Measurements from ENCODE around the gene CCM2L. TPM values are rescaled to one million over a fixed set of nuclear protein-coding genes. Genes with fewer than 3 reads are reported as not detected.

CCM2L gene
- total RNA-seq, 2 donors from 2014 or later = not detected

- Mint-ChIP-seq H3K4me1 (peaks cover 3% of the 10 kb centered on the region), H3K4me3 (no peak overlapping the region), H3K27me3 (peaks cover 79% of the 10 kb centered on the region), H3K36me3 (ENCODE audit: low read depth) (peaks cover 2% of the 10 kb centered on the region), H3K27ac (no peak overlapping the region)
- no peaks in the 10 kb centered on the region for H3K9me3 ChIP-seq (ENCODE audit: control insufficient read depth, low read length, poor library complexity, severe bottlenecking)
- ATAC-seq (peak; percentile 76), DNase-seq (no peak)
These were observed 30.1 kb downstream of the CCM2L start for GRCh38 chr20:32040142-32040953.

- Mint-ChIP-seq H3K27me3 (peaks cover 83% of the 10 kb centered on the region), H3K4me1 (no peaks in the 10 kb centered on the region), H3K27ac (no peak overlapping the region), H3K4me3 (no peak overlapping the region), H3K36me3 (ENCODE audit: low read depth) (peaks cover 7% of the 10 kb centered on the region)
- no peaks in the 10 kb centered on the region for H3K9me3 ChIP-seq (ENCODE audit: control insufficient read depth, low read length, poor library complexity, severe bottlenecking)
- ATAC-seq = no peak
- DNase-seq = no peak
These were observed 35.8 kb downstream of the CCM2L start for GRCh38 chr20:32045999-32046398.

- peak overlapping the region; percentile 28 for H3K4me3 Mint-ChIP-seq
- no peak for DNase-seq
- H3K4me1 Mint-ChIP-seq = peaks cover 13% of the 10 kb centered on the region
- no peak for ATAC-seq
- no peak overlapping the region for H3K27ac Mint-ChIP-seq
- no peaks in the 10 kb centered on the region for H3K9me3 ChIP-seq (ENCODE audit: control insufficient read depth, low read length, poor library complexity, severe bottlenecking)
- H3K36me3 Mint-ChIP-seq (ENCODE audit: low read depth) = peaks cover 16% of the 10 kb centered on the region
- peaks cover 76% of the 10 kb centered on the region for H3K27me3 Mint-ChIP-seq
These were observed 40.1 kb downstream of the CCM2L start for GRCh38 chr20:32050324-32050841.

DNA sequence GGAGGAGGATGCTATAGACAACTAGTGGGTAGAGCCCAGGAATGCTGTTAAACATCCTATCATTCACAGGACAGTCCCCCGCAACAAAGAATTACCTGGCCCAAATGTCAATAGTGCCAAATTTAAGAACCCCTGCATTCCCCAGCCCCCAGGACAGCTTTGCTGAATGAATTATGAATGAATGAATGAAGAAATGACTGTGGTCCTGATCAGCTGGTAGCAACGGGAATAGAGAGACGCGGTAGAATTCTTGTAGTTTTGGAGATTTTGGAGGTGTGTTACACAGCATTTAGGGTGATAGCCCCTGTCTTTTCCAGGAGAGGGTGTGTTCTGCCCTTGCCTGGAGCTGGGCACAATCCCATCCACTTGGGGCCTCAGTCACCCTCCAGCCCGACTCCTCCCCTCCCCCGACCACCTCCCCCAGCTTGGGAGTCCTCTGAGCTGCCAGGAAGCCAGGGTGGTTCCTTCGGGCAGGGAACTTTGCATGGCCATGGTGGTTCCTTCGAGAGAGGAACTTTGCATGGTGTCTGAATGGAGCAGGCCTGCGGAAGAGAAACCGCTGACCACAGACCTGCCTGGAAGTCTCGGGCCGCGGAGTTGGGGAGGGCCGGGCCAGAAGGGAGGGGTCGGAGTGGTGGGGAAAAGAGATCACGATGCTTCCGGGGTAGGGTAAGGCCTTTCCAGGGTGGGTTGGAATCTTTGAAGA is 40.8 kb downstream of the CCM2L start:
- Mint-ChIP-seq H3K27ac (peak overlapping the region; percentile 73), H3K4me3 (peak overlapping the region; percentile 82), H3K27me3 (peaks cover 70% of the 10 kb centered on the region), H3K4me1 (peaks cover 13% of the 10 kb centered on the region), H3K36me3 (ENCODE audit: low read depth) (peaks cover 14% of the 10 kb centered on the region)
- H3K9me3 ChIP-seq (ENCODE audit: control insufficient read depth, low read length, poor library complexity, severe bottlenecking) = no peaks in the 10 kb centered on the region
- ATAC-seq (peak; percentile 35), DNase-seq (no peak)

DNA sequence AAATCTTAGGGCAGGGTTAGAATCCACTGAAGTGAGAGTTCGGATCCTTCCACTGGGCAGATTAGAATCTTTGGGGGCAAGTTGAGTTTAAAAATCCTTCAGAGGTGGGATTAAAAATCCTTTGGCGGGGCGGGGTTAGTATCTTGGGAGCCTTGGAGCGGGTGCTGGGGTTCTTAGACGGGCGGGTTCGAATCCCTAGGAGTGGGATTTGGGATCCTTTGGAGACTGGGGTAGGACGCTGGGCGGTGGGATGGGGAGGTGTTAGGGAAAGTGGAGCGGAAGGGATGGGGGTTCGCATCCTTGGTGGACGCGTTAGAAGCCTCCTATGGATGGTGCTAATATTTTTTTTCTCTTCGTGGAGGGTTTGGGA is 41.5 kb downstream of the CCM2L start:
- Mint-ChIP-seq H3K4me3 (peak overlapping the region; percentile 82), H3K27me3 (peaks cover 63% of the 10 kb centered on the region), H3K4me1 (peaks cover 13% of the 10 kb centered on the region), H3K27ac (peak overlapping the region; percentile 73), H3K36me3 (ENCODE audit: low read depth) (peaks cover 10% of the 10 kb centered on the region)
- H3K9me3 ChIP-seq (ENCODE audit: control insufficient read depth, low read length, poor library complexity, severe bottlenecking) = no peaks in the 10 kb centered on the region
- no peak for ATAC-seq
- DNase-seq = no peak

DNA sequence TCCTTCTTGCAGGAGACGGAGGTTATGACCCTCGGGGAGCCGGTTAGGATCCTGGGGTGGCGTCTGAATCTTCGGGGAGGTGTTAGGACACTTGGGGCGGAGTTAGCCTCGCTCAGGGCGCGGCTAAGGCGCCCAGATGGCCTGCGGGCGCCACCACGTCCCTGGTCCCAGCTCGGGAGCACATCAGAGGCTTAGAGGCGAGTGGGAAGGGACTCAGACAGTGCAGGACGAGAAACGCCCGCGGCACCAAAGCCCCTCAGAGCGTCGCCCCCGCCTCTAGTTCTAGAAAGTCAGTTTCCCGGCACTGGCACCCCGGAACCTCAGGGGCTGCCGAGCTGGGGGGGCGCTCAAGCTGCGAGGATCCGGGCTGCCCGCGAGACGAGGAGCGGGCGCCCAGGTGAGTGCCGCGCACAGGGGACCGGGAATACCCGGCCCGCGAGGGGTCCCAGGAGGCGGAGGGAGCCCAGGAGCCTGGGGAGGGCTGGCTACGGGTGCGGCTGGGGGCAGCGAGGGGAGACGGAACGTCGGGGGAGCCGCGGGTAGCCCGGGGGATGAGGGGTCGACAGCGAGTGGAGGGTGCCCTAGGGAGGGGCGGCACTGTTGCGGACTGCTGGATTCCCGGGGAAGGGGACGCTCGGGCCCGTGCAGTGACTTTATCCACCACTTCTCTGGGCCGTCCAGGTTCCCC is 42.0 kb downstream of the CCM2L start, which contains the start of gene HCK:
TSS of gene HCK (plus strand) at position 153 of the 688 bp plus-strand sequence.
- no peaks in the 10 kb centered on the region for H3K9me3 ChIP-seq (ENCODE audit: control insufficient read depth, low read length, poor library complexity, severe bottlenecking)
- H3K4me1 Mint-ChIP-seq = peaks cover 13% of the 10 kb centered on the region
- H3K36me3 Mint-ChIP-seq (ENCODE audit: low read depth) = peaks cover 10% of the 10 kb centered on the region
- peak within 1 kb of the TSS; percentile 73 for H3K27ac Mint-ChIP-seq
- H3K27me3 Mint-ChIP-seq = peaks cover 66% of the 10 kb centered on the region
- ATAC-seq (peak; percentile 58), DNase-seq (no peak)
- peak within 1 kb of the TSS; percentile 82 for H3K4me3 Mint-ChIP-seq

- DNase-seq = no peak
- Mint-ChIP-seq H3K4me1 (peaks cover 13% of the 10 kb centered on the region), H3K27me3 (peaks cover 66% of the 10 kb centered on the region), H3K36me3 (ENCODE audit: low read depth) (peaks cover 10% of the 10 kb centered on the region), H3K27ac (no peak overlapping the region), H3K4me3 (peak overlapping the region; percentile 82)
- H3K9me3 ChIP-seq (ENCODE audit: control insufficient read depth, low read length, poor library complexity, severe bottlenecking) = no peaks in the 10 kb centered on the region
- peak; percentile 25 for ATAC-seq
These were observed 42.6 kb downstream of the CCM2L start for GRCh38 chr20:32052778-32053362.

GRCh38 chr20:32053648-32054047 is 43.4 kb downstream of the CCM2L start:
- H3K9me3 ChIP-seq (ENCODE audit: control insufficient read depth, low read length, poor library complexity, severe bottlenecking) = no peaks in the 10 kb centered on the region
- DNase-seq (no peak), ATAC-seq (no peak)
- Mint-ChIP-seq H3K27me3 (peaks cover 66% of the 10 kb centered on the region), H3K27ac (no peak overlapping the region), H3K36me3 (ENCODE audit: low read depth) (peaks cover 10% of the 10 kb centered on the region), H3K4me1 (peaks cover 13% of the 10 kb centered on the region), H3K4me3 (no peak overlapping the region)

DNA sequence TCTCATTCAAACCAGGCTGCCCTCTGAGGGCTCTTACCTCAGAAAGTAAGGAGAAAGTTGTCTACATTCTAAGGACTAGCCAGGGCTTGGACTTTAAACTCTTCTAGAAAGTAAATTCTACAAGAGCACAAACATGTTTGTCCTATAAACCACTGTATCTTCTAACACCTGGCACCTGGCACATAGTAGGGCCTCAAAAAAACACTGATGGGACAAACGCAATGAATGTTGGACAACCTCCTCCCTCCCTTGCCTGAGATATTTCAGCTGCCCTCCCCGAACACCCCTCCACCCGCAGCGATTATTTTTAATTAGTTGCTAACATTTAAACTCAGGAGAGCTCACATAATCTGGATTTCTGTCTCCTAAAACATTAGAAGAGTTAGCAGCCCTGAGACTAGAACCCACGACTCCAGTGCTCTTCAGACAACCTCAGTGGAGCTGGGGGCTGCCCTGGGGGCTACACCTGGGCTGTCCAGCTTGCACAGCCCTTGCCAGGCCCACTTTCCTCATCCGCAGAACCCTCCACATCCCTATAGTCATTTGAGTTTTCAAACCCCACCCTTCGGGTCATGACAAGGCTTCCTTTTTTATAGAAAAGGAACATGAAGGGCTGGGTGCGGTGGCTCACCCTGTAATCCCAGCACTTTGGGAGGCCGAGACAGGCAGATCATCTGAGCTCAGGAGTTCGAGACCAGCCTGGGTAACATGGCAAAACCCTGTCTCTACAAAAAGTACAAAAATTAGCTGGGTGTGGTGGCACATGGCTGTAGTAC is 46.7 kb downstream of the CCM2L start:
- Mint-ChIP-seq H3K4me1 (peaks cover 5% of the 10 kb centered on the region), H3K27me3 (peaks cover 69% of the 10 kb centered on the region), H3K27ac (no peak overlapping the region), H3K36me3 (ENCODE audit: low read depth) (peaks cover 7% of the 10 kb centered on the region), H3K4me3 (no peak overlapping the region)
- H3K9me3 ChIP-seq (ENCODE audit: control insufficient read depth, low read length, poor library complexity, severe bottlenecking) = no peaks in the 10 kb centered on the region
- ATAC-seq = no peak
- DNase-seq = no peak

GRCh38 chr20:32057656-32058184 is 47.5 kb downstream of the CCM2L start:
- H3K4me3 Mint-ChIP-seq = no peak overlapping the region
- peaks cover 5% of the 10 kb centered on the region for H3K36me3 Mint-ChIP-seq (ENCODE audit: low read depth)
- DNase-seq (no peak), ATAC-seq (no peak)
- peaks cover 72% of the 10 kb centered on the region for H3K27me3 Mint-ChIP-seq
- no peak overlapping the region for H3K27ac Mint-ChIP-seq
- peaks cover 4% of the 10 kb centered on the region for H3K4me1 Mint-ChIP-seq
- no peaks in the 10 kb centered on the region for H3K9me3 ChIP-seq (ENCODE audit: control insufficient read depth, low read length, poor library complexity, severe bottlenecking)

GRCh38 chr20:32059189-32059588 is 49.0 kb downstream of the CCM2L start:
- Mint-ChIP-seq H3K27me3 (peaks cover 61% of the 10 kb centered on the region), H3K4me1 (peaks cover 2% of the 10 kb centered on the region), H3K36me3 (ENCODE audit: low read depth) (peaks cover 5% of the 10 kb centered on the region), H3K4me3 (no peak overlapping the region), H3K27ac (no peak overlapping the region)
- no peak for ATAC-seq
- no peaks in the 10 kb centered on the region for H3K9me3 ChIP-seq (ENCODE audit: control insufficient read depth, low read length, poor library complexity, severe bottlenecking)
- no peak for DNase-seq

DNA sequence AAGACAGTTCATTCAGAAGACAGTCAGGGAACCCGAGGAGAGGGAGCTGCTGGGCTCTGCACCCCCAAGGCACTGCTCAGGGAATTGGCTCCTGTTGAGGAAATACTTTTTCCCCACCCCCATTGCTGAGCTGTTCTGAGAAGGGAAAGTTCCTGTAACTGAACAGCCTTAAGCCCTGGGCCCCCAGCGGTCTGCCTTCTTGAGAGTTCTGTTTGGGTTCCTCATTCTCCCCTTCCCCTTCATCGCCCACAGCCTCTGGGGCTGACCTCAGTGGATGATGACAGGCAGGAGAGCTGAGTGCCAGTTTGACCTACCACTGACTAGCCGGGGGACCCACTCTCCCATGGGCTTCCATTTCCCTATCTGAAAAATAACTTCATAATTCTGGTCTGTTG is 52.5 kb downstream of the CCM2L start:
- Mint-ChIP-seq H3K27ac (no peak overlapping the region), H3K4me3 (no peak overlapping the region), H3K36me3 (ENCODE audit: low read depth) (peaks cover 5% of the 10 kb centered on the region), H3K4me1 (peaks cover 2% of the 10 kb centered on the region), H3K27me3 (peaks cover 65% of the 10 kb centered on the region)
- ATAC-seq (peak; percentile 44), DNase-seq (no peak)
- no peaks in the 10 kb centered on the region for H3K9me3 ChIP-seq (ENCODE audit: control insufficient read depth, low read length, poor library complexity, severe bottlenecking)
